Measurements from ENCODE around the gene PDYN.

DNA sequence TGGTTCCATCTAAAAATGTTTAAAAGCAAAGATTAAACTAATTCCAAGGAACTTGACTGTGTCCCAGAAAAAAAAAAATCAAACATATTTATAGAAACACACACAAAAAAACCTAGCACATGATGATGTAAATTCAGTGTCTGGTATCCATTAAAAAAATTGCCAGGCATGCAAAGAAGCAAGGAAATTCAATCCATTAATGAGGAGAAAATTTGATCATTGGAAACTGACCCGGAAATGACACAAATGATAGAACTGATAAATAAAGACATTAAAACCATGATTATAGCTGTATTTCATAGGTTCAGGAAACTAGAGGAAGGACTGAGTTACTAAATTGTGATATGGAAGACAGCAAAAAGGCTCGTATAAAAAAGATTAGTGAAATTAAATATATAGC is 34.7 kb downstream of the PDYN start:
- TF ChIP-seq CTCF (conservative IDR thresholded peaks at IDR 0.05) (no peak), EZH2 (IDR thresholded peaks at IDR 0.05; ENCODE audit: low read depth) (no peak)

Measured in PC-9 (cell line).